Erythroblast (primary cell): ENCODE measurements around the gene CCDC80.

ENCODE experiments used
- DNase-seq, 2 experiments: peaks; one replicate each; lab custom pipeline; 2025; lab: John Stamatoyannopoulos, UW
- GATA1 ChIP-seq: IDR thresholded peaks from 2 replicates; pipeline ENCODE4 v1.6.1; 2011; ENCODE audit warnings: low read depth, mild to moderate bottlenecking, control low read depth, low read length, moderate library complexity
- POLR2A ChIP-seq: IDR thresholded peaks from 2 replicates; pipeline ENCODE4 v1.6.1; 2011; ENCODE audit warnings: mild to moderate bottlenecking, low read length

The CCDC80 gene

DNA sequence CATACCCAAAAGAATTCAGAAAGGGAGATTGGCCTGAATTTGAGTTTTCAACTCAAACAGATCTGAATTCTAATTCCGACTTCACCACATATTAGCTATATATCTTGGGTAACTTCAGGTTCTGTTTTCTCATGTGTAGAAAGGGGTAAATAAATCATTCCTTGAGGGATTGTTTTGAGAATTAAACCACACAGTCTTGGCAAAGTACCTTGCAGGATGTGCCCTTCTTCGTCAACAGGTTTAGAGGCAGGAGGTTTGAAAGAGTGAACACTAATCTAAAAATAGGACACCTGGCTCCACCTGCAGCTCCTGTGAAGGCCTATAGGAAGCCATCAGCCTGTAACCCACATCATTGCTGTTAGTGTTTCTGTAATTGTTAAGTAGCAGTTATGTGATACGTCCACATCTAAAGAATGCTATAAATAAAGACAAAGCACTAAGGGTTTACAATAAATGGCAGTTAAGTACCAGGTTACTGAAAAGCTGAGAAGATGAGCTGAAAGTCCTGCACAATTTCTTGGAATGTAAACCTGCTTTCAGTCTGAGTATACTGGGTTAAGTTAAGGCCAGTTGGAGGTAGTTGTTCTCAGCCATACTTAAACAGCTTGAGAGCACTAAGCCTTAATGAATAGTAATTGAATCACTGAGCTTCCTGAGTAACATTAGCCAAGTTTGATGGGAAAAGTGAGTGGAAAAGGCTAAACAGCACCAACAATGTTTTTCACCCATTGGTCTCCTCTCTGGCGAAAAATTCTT lies 6.0 kb downstream of the CCDC80 start:
- no peak for DNase-seq
- no peak for TF ChIP-seq POLR2A
- no peak for TF ChIP-seq GATA1

DNA sequence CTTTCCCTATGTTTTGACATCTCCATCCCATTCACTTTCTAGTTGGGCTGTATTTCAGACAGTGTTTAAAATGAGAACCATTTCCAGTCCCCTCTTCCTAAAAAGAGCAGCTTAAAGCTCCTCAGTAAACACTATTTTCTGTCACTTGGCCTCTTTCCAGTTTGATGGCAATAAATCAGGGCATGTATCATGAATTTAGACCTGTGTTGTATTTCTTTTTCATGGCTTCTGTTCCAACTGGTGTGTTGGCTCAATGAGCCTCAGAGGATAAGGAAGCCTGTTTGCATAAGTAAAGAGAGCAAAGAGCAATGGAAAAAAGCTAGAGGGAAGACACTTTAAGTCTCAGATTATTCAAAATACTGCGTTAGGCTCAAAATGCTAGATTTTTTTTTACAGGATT lies 7.2 kb downstream of the CCDC80 start:
- DNase-seq: no peak
- TF ChIP-seq GATA1: no peak
- no peak for TF ChIP-seq POLR2A

DNA sequence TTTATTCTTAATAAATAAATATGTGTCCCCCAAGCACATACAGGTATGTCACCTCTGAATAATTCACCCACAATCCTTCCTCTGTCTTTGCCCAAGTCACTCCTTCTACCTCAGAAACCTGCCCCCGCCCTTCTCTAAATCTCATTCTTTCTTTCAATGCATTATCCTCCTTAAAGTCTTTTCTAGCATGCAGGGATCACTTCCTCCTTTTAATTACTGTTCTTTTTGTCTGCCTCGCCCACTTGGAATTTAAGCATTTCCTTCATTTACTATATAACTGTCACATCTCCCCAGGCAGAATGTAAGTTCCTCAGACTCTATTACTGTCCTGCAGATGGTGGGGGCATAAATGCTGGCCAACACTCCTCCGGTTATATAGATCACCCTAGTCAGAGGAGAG lies 7.8 kb downstream of the CCDC80 start:
- TF ChIP-seq POLR2A (no peak), GATA1 (no peak)
- DNase-seq: no peak

DNA sequence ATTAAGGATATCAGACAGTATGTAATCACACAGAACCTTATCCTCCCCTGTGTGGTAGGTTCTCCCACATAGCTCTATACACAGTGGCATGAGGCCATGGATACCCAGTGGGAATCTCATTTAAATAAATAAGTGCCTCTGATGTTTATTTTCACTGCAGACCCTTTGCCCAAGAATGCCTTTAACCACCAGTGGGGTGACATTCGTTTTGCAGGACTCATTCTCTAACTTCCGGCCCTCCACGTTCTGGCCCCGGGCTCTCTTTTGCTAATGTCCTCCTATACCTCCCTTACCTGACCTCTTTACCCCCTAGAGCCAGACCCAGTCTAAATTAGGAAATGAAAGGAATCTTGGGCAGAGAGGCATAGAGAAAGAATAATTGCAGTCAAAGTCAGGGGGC lies 8.3 kb downstream of the CCDC80 start:
- TF ChIP-seq GATA1 (no peak), POLR2A (no peak)
- DNase-seq: no peak

DNA sequence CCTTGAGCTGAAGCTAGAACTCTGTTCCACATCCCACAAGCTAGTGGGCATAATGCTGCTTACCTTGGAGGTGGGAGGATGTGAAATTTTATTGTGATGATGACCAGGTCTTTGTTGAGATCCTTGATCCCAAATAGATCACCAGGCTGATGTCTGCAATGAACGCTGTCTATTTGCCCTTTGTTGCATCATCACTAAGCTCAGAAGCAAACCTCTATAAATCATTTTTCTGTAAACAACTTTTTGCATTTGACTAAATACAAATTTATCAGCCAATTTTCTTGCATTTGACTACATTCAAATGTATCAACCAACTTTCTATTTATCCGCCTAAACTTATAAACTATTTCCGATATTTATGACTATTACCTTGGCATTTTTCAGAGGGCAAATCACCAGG lies 9.7 kb downstream of the CCDC80 start:
- TF ChIP-seq GATA1 (no peak), POLR2A (no peak)
- no peak for DNase-seq

DNA sequence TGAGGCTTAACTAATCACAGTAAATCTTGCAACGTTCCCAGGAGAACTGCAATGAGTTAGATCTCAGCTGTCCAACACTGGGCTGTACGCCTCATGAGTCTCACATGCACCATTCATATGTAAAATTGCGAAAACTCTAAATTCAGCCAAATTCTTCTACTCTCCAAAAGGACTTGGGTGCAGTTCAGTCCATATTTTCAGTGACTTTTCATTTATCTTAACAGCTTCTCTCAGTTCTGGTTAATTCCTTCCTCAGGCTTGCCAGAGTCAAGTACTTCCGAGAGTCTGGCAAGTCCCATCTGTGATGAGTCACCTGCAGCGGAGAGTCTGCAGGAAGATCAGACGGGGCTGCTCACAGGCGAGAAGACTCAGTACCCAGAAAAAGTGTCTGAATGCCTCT lies 11.5 kb downstream of the CCDC80 start:
- TF ChIP-seq GATA1: no peak
- TF ChIP-seq POLR2A: no peak
- DNase-seq: no peak

DNA sequence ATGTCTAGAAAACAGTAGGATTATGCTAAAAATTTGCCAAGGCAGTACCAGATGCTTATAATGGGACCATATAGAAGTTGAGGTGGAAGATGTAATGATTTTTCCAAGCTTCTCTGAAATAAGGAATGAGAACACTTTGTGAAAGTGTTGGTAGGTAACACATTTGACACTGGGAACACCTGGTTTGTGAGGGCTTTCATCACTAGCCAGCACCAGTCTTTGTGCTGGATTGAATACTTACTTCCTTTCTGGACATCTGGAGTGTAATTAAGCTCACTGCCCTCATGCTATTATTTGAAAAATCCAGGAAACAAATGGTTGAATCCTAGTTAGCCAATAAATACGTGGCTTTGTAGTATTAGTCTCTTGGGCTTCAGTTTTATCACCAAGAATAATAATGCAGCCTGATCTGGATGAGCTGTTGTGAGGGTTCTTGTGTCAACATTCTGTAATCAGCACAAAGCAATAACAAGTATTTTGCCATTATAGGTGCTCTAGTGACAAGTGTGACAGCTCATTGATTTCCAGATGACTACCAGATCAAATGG lies 12.9 kb downstream of the CCDC80 start:
- DNase-seq: no peak
- TF ChIP-seq POLR2A (no peak), GATA1 (no peak)

DNA sequence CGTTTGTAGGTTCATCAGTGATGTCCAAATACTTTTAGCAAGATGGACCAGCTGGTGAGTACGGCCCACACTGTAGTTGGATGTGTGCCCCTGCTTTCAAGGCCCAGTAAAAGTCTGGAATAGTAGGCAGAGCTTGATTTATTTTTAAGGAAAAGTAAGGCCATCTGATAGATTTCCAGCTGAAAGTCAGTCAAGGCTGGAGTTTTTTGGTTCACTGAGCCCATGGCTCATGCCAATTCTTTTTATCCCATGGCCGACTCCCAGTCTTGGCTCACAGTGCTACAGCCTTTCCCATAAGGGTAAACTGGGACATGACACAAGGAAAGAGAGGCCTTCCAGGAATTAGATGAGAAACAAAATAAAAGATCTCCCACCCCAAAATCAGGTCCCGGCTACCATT lies 13.5 kb downstream of the CCDC80 start:
- no peak for TF ChIP-seq POLR2A
- no peak for TF ChIP-seq GATA1
- DNase-seq: no peak

DNA sequence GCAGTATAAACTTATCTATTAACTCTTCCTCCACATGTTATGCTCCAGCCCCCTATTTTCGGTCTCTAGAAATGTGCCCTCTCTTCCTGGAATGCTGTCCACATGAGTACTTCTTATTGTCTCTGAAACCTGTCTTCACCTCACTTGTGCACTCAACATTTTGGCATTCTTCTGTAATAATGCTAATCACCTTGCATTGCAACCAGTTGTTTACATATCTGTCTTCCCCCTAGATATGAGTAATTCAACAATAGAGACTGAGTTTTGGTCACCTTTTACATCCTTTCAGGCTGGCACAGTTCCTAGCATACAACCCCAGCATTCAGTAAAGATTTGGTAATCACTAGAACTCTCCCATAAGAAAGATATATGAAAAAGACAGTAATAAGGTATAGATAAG lies 17.2 kb downstream of the CCDC80 start:
- TF ChIP-seq POLR2A (no peak), GATA1 (no peak)

DNA sequence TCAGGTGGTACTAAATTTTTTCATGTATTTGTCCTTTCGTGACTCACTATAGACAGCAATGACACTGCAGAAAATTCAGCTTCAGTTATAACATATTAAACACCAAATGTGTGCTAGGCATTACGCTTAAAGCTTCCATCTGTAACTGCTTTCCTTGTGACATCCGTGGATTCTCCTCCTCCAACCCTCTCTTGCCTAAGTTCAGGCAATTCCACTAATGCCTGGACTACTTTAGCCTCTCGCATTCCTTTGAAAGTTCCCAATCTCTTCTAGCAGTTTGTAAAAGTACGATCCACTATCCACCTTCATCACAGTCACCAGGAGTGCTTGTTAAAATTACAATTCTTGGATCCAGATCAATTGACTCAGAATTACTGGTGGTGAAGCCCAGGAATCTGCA lies 17.7 kb downstream of the CCDC80 start:
- TF ChIP-seq GATA1: no peak
- no peak for TF ChIP-seq POLR2A
- DNase-seq: no peak

More for the DNA sequence above, 17.2 kb downstream of the CCDC80 start:
- DNase-seq: no peak

DNA sequence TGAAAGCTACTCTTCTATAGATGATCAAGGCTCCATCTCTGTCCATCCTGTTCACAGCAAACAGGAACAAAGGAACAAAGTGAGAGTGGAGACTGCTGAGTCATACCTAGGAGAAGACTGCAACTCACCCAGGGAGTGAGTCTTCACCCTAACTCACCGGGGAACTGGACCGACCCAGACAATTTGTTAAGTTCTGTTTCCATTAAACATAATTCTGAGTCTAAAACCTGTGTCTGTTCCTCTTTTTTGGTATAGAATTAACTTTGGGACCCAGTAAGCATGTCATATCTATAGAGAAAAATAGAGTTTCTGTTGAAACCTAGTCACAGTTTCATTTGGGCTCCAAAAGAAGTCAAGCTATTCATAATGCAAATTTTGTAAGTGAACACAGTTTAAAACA lies 21.6 kb downstream of the CCDC80 start:
- TF ChIP-seq GATA1 (no peak), POLR2A (no peak)
- DNase-seq: peak in 1 of 2 experiments; percentile 4

DNA sequence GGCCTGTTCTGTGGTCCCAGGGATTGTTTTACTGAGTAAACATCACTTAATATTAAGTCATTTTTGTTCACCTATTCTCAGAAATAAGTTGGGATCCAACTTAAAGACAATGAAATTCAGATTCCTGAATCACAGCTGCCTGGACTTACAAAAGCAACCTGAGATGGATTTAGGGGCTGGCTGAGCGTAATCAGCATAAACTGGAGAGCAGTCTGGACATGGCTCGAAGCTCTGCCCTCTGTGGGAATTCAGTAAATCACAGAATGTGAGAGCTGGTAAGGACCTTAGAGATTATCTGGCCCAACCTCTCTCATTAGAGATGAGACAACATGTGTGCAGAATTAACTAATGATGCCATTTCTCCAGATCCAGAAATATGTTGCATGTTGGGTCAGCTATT lies 23.7 kb downstream of the CCDC80 start:
- no peak for DNase-seq
- TF ChIP-seq GATA1: no peak
- TF ChIP-seq POLR2A: no peak

DNA sequence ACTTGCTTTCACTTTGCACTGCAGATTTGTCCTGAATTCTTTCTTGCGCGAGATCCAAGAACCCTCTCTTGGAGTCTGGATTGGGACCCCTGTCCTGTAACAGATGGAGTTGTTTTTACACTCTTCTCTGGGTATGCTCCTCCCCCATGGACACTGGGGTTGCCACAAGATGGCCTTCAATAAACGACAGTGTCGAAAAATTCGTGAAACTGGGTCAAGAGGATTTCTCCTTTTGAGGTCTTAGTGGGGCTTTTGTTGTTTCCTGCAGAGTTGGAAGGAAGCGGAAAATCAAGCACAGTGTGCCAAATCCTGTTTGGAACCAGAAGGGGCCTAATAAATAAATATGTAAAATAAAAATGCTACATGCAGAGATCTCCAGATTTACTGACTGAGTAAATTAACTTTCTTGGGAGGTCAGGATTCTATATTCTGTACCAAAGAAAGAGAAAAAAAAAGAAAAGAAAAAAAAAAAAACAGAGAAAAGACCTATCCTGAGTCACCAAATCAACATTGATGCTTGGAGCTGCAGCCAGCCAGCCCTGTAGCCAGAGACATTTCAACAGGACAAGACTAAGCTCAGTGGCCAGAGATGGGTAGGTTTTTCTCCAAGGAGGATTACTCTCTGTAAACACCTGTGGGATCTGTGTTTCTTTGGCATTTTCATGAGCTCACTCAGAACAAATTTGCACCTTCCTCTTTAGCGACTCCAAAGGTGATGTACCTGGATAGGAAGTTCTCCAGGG lies 24.8 kb downstream of the CCDC80 start:
- TF ChIP-seq GATA1: no peak
- TF ChIP-seq POLR2A: no peak
- DNase-seq: no peak
